Adrenal gland (tissue), 12 donors: Measurements from ENCODE around the gene GLT8D1. TPM values are rescaled to one million over a fixed set of nuclear protein-coding genes. Genes with fewer than 3 reads are reported as not detected.

ENCODE experiments used
- DNase-seq, 7 donors: peaks; one replicate each; pipeline ENCODE4 v3.0.0-alpha.2; 2019 to 2020
- H3K27ac ChIP-seq, 5 donors: fragments of 200-600 bp; sonication (generic) in 4 of 5; 1 replicate in 3 of 5; 2 replicates in 2 of 5; pipeline versions ENCODE4 v1.5.1 to v1.8.0; 2016 to 2020; ENCODE audit warnings: mild to moderate bottlenecking in 1 of 5
- H3K27me3 ChIP-seq: fragments of 200-600 bp; 2 replicates; pipeline ENCODE4 v1.8.0; 2021
- H3K36me3 ChIP-seq, 2 donors: fragments of 200-600 bp; replicated peaks in 1 of 2; 1 replicate in 1 of 2; 2 replicates in 1 of 2; pipeline versions ENCODE4 v1.5.1 to v1.8.0; 2018 to 2022
- H3K4me1 ChIP-seq, 2 donors: fragments of 200-600 bp; replicated peaks in 1 of 2; 1 replicate in 1 of 2; 2 replicates in 1 of 2; pipeline versions ENCODE4 v1.5.1 to v1.8.0; 2018 to 2021
- H3K4me3 ChIP-seq, 4 donors: fragments of 200-600 bp; sonication (generic) in 3 of 4; one replicate each; pipeline ENCODE4 v1.5.1; 2016 to 2018
- H3K9me3 ChIP-seq, 3 donors: fragments of 200-600 bp; sonication (generic) in 1 of 3; replicated peaks in 1 of 3; 1 replicate in 2 of 3; 2 replicates in 1 of 3; pipeline versions ENCODE4 v1.5.1 to v1.8.0; 2016 to 2021
- POLR2A ChIP-seq, 2 donors: fragments of 450-650 bp; IDR thresholded peaks; one replicate each; pipeline ENCODE4 v1.6.1; 2017; ENCODE audit warnings: antibody characterized with exemption in 2 of 2, mild to moderate bottlenecking in 2 of 2, moderate library complexity in 1 of 2
- WGBS, 4 donors: extraction: QIAGEN DNeasy Blood & Tissue Kit in 2 of 4; methylation state at CpG; one replicate each; pipeline versions ENCODE4 v1.1.5 to v1.1.7; 2013 to 2017; 5-methylcytosine and 5-hydroxymethylcytosine counted together
- intact Hi-C, 2 donors: fragments of 100-400 bp; cut with DNase I; formaldehyde crosslinking; loops; one replicate each; pipeline versions ENCODE4 v1.14.1 to v1.15.0; 2022 to 2023
- polyA plus RNA-seq, 3 donors: library from polyadenylated mRNA; stranded (reverse); fragments of 200-250 nt in 2 of 3; fragments of 350-450 nt in 1 of 3; fragmentation: Illumina TruSeq in 1 of 3; extraction: RNeasy Lipid Tissue Mini Kit (QIAGEN cat#74804) in 1 of 3; gene quantifications; one replicate each; pipeline ENCODE4 v1.2.3, GENCODE V29; 2013 to 2014
- small RNA-seq, 2 donors: library from RNA; depleted of rRNA; stranded (forward); fragments of <200 nt; gene quantifications; one replicate each; pipeline ENCODE3, GENCODE V24; 2016
- total RNA-seq, 9 donors: library from RNA; depleted of rRNA in 4 of 9; stranded (reverse); fragments of >200 nt in 4 of 9; fragments of 120-200 nt in 1 of 9; fragmentation: NEBNext Ultra II Directional in 1 of 9; extraction: Animal tissue kit (Norgen Biotek cat#: 25700) in 1 of 9; gene quantifications; one replicate each; pipeline versions ENCODE4 v1.1.0 to v1.2.4, GENCODE V29; 2013 to 2023
- TF ChIP-seq, protein P1 (sequence below), 6 experiments: fragments of 450-650 bp in 4 of 6; fragments of 200-600 bp in 2 of 6; sonication (generic) in 1 of 6; IDR thresholded peaks; 1 replicate in 5 of 6; 2 replicates in 1 of 6; pipeline versions ENCODE4 v1.5.1 to v1.8.0; 2016 to 2021; ENCODE audit warnings: antibody characterized with exemption in 6 of 6, mild to moderate bottlenecking in 2 of 6, moderate library complexity in 1 of 6
- donor health status: healthy with polysubstance abuse.
- donor health status: Bipolar disorder and iron deficiency.
- donor health status: DM: yes; HTN: yes; CAD: no.
- donor health status: DM: no; HTN: no; CAD: no.
- donor health status: DM: no; HTN: no; CAD: no.
- donor health status: DM: yes; HTN: yes; CAD: no.

The GLT8D1 gene
- total and polyA plus RNA-seq, 12 donors = 49.1 to 151 (median 62.0) TPM

DNA sequence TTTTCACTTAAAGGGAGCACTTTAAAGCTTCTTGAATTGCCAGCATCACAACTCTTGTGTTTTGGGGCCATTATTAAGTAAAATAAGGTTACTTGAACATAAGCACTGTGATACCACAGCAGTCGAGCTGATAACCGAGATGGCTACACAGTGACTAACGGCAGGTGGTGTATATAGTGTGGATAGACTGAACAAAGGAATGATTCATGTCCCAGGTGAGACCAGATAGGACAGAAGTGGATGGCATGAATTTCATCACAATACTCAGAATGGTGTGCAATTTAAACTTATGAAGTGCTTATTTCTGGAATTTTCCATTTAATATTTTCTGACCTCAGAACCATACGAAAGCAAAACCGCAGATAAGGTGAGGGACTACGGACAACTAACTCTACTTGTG, 60.0 kb downstream of the GLT8D1 start:
- Histone ChIP-seq H3K36me3 (peaks cover 0 to 71% of the 10 kb centered on the region in 2 donors), H3K27me3 (no peaks in the 10 kb centered on the region), H3K4me3 (no peak overlapping the region), H3K27ac (no peak overlapping the region), H3K9me3 (no peaks in the 10 kb centered on the region), H3K4me1 (peaks cover 7 to 18% of the 10 kb centered on the region in 2 donors)
- 95 to 98% (median 97%) methylated on average over 6 of the region's 6 CpGs for WGBS, 4 donors
- no peak for DNase-seq
- no peak for TF ChIP-seq POLR2A (IDR thresholded peaks at IDR 0.05)
- TF ChIP-seq, protein P1, sequence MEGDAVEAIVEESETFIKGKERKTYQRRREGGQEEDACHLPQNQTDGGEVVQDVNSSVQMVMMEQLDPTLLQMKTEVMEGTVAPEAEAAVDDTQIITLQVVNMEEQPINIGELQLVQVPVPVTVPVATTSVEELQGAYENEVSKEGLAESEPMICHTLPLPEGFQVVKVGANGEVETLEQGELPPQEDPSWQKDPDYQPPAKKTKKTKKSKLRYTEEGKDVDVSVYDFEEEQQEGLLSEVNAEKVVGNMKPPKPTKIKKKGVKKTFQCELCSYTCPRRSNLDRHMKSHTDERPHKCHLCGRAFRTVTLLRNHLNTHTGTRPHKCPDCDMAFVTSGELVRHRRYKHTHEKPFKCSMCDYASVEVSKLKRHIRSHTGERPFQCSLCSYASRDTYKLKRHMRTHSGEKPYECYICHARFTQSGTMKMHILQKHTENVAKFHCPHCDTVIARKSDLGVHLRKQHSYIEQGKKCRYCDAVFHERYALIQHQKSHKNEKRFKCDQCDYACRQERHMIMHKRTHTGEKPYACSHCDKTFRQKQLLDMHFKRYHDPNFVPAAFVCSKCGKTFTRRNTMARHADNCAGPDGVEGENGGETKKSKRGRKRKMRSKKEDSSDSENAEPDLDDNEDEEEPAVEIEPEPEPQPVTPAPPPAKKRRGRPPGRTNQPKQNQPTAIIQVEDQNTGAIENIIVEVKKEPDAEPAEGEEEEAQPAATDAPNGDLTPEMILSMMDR (IDR thresholded peaks at IDR 0.05) = no peak
- intact Hi-C loops = no loop called here

Small RNA genes within 50 kb of the gene (small RNA-seq; reads per million reads assigned to genes)
- gene AC006254.2 (0 reads per million in 2 donors), gene RF00569 (9,403 to 10,205 reads per million in 2 donors), gene RF01183 (0 reads per million in 2 donors), gene SNORD19 (0 to 0.12 reads per million in 2 donors), gene SNORD19B (0 reads per million in 2 donors), gene SNORD69 (2,157 to 2,265 reads per million in 2 donors)

Other genes starting within 250 kb of the GLT8D1 start
- gene STAB1, start 210.5 kb downstream of the GLT8D1 start, total RNA-seq = 100 to 1,000 TPM in 8 of 9 donors, 10 to 100 TPM in 1; 30.8 to 650 (median 452) TPM
- gene STAB1, start 210.5 kb downstream of the GLT8D1 start, polyA plus RNA-seq = 1,000 to 10,000 TPM in 1 of 3 donors, 100 to 1,000 TPM in 1, 10 to 100 TPM in 1; 33.9 to 1,593 (median 996) TPM
- 100 to 1,000 TPM in 3 of 9 donors, 10 to 100 TPM in 6; 48.6 to 180 (median 71.3) TPM for gene NT5DC2, start 171.9 kb downstream of the GLT8D1 start, total RNA-seq
- 100 to 1,000 TPM in 2 of 3 donors, 10 to 100 TPM in 1; 91.9 to 384 (median 176) TPM for gene NT5DC2, start 171.9 kb downstream of the GLT8D1 start, polyA plus RNA-seq
- 100 to 1,000 TPM in 1 of 9 donors, 10 to 100 TPM in 6, 1 to 10 TPM in 2; 1.1 to 114 (median 71.2) TPM for gene UQCC5, start 169.2 kb downstream of the GLT8D1 start, total RNA-seq
- gene UQCC5, start 169.2 kb downstream of the GLT8D1 start, polyA plus RNA-seq = 100 to 1,000 TPM in 1 of 3 donors, 10 to 100 TPM in 2; 34.9 to 330 (median 99.9) TPM
- gene PBRM1, start 19.9 kb downstream of the GLT8D1 start, total RNA-seq = 100 to 1,000 TPM in 1 of 9 donors, 10 to 100 TPM in 8; 32.9 to 108 (median 48.8) TPM
- gene PBRM1, start 19.9 kb downstream of the GLT8D1 start, polyA plus RNA-seq = 10 to 100 TPM in 2 of 3 donors, 1 to 10 TPM in 1; 4.2 to 23.4 (median 10.2) TPM
- 10 to 100 TPM; 23.5 to 87.0 (median 54.2) TPM for gene GNL3, start 19.8 kb downstream of the GLT8D1 start, total RNA-seq
- 100 to 1,000 TPM in 1 of 3 donors, 10 to 100 TPM in 2; 71.8 to 229 (median 95.2) TPM for gene GNL3, start 19.8 kb downstream of the GLT8D1 start, polyA plus RNA-seq
- 100 to 1,000 TPM; 114 to 409 (median 138) TPM for gene SPCS1, start 315 bp upstream of the GLT8D1 start, total RNA-seq
- gene SPCS1, start 315 bp upstream of the GLT8D1 start, polyA plus RNA-seq = 100 to 1,000 TPM in 1 of 3 donors, 10 to 100 TPM in 2; 42.2 to 259 (median 73.4) TPM
- gene NEK4, start 65.1 kb upstream of the GLT8D1 start, total RNA-seq = 10 to 100 TPM; 21.3 to 43.9 (median 30.3) TPM
- gene NEK4, start 65.1 kb upstream of the GLT8D1 start, polyA plus RNA-seq = 10 to 100 TPM in 1 of 3 donors, 1 to 10 TPM in 2; 4.9 to 16.5 (median 8.0) TPM
- 1 to 10 TPM in 3 of 9 donors, under 1 TPM in 2, not detected in 4; 0.28 to 1.9 (median 1.3) TPM for gene ITIH1, start 71.8 kb upstream of the GLT8D1 start, total RNA-seq
- under 1 TPM; 0.34 to 0.60 (median 0.40) TPM for gene ITIH1, start 71.8 kb upstream of the GLT8D1 start, polyA plus RNA-seq
- gene ITIH3, start 89.0 kb upstream of the GLT8D1 start, total RNA-seq = 10 to 100 TPM in 1 of 9 donors, 1 to 10 TPM in 7, under 1 TPM in 1; 0.18 to 31.7 (median 2.6) TPM
- 1 to 10 TPM in 2 of 3 donors, under 1 TPM in 1; 0.97 to 9.2 (median 4.6) TPM for gene ITIH3, start 89.0 kb upstream of the GLT8D1 start, polyA plus RNA-seq
- gene ITIH4, start 124.9 kb upstream of the GLT8D1 start, total RNA-seq = 100 to 1,000 TPM in 2 of 9 donors, 10 to 100 TPM in 6, 1 to 10 TPM in 1; 6.4 to 221 (median 33.0) TPM
- gene ITIH4, start 124.9 kb upstream of the GLT8D1 start, polyA plus RNA-seq = 10 to 100 TPM; 10.6 to 71.6 (median 70.7) TPM
- gene MUSTN1, start 129.2 kb upstream of the GLT8D1 start, total RNA-seq = 1 to 10 TPM in 4 of 9 donors, under 1 TPM in 1, not detected in 4; 0.50 to 6.5 (median 1.8) TPM
- 100 to 1,000 TPM in 1 of 3 donors, 10 to 100 TPM in 1, 1 to 10 TPM in 1; 1.4 to 128 (median 79.3) TPM for gene MUSTN1, start 129.2 kb upstream of the GLT8D1 start, polyA plus RNA-seq
- gene STIMATE, start 191.8 kb upstream of the GLT8D1 start, total RNA-seq = 10 to 100 TPM; 15.4 to 42.8 (median 21.4) TPM
- gene STIMATE, start 191.8 kb upstream of the GLT8D1 start, polyA plus RNA-seq = 10 to 100 TPM; 15.4 to 28.2 (median 25.7) TPM